ENCODE data around the gene EBF4.
"Not testable (repeated sequence)": the region's sequence is repeated elsewhere in the genome, so short reads cannot be mapped to it uniquely, and the experiment has no call there.

Gene EBF4

DNA sequence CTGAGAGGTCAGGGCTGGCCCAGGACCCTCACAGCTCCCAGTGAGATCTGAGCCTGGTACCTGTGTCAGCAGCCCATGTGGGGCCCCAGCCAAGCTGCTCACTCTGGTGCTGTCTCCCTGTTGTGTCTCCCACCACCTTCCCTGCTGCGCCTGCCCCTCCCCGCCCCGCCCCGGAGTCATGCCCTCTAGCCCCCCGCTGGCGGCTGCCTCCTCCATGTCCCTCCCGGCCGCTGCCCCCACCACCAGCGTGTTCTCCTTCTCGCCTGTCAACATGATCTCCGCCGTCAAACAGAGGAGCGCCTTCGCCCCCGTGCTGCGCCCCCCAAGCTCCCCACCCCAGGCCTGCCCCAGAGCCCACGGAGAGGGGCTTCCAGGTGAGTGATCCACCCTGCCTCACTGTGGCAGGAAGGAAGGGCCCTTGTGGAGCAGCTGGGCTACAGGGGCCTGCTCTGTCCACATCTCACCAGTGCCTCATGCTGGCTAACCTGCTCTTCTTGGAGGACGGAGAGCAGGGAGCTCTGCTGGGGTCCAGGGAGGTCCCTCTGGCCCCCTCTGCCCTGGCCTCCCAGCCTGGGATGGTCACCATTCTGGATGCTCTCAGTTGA is 63.0 kb downstream of the EBF4 start:
- no peak for DNase-seq

DNA sequence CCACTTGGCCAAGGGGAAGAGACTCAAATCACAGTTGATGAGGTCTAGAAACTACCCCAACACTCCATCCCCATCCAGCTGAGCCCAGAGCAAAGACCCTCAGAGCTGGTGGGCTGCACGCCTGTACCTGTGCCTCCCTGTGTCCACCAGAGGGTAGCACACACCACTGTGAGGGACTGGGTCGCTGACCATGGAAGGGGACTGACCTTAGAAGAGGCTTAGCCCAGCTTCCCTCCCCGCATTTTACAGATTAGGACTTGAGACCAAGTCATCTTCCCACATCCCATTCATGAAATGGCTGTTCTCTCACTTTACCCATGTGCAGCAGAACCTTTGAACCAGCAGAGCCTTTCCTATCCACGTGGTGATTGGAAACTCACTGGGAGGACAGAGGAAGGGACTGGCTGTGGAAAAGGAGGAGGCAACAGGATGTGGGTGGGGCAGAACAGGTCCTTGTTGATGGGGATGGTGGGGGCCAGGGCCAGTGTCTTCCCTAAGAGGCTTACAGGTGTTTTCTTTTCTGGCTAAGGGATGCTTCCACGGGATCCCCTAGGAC is 63.6 kb downstream of the EBF4 start:
- DNase-seq: no peak

GRCh38 chr20:2757001-2757400 is 64.4 kb downstream of the EBF4 start:
- no peak for DNase-seq

DNA sequence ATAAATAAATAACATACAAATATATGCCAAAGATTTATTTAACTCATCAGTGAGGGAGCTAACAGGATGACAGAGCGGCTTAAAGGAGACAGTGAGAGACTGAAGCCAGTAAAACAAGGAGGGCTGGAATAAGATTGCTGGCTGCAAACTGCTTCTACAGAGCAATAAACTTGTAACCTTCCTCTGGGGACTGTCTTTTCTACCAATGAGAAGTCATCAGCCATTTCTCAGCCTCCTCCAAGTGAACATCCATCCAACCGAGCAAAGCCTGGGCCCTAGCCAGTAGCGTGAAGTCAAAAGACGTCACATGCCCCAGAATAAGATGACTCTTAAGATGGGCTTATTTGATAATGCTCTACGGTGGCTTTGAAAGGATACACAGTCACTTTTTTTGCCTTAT is 65.4 kb downstream of the EBF4 start:
- DNase-seq: no peak

GRCh38 chr20:2759143-2759542 is 66.6 kb downstream of the EBF4 start:
- DNase-seq: no peak

- DNase-seq: no peak
These were observed 67.2 kb downstream of the EBF4 start for GRCh38 chr20:2759603-2760296.

DNA sequence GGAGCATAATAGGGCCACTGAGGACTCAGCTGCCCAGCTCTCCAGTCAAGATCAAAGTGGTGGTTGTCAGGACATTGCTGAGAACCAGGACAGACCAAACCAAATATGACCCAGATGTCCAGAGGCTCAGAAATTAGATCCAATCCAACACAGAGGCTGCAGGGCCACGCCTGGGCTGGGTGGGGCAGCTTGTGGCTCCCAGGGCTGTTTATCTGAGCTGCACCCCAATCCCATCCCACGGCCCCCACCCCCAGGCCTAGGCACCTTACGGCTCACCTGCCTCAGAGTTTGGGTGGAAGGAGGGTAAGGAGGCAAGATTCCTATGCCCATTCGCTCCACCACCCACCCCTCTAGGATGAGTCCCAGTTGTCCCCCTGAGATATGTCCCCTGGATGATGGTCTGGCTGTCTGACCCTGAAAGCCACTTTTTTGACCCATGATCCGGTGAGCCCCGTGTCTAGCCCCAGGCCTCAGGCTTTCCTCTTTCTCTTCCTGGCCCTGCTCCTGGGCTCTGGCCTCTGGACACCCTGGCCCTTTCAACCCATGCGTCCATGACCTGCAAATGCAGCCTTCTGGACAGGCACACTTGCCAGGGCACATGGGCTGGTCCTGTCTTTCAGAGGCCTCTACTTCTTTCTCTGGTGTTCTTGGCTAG is 67.8 kb downstream of the EBF4 start:
- no peak for DNase-seq

DNA sequence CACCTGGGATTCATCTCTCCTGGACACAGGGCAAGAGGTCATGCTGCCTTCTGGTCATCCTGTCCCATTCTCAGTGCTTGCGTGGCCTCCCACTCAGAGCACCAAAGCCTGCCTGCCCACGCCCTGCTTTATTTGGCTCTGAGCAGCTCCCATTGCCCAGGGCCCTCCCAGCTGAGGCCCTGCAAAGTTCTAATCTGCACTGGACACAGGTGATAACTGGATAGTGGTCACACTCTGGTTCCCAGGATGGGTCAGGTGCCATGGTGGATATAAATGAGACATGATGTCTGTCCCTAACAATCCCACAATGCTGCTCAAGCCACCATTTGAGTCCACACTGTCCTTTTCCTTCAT is 68.3 kb downstream of the EBF4 start:
- DNase-seq: no peak

- DNase-seq: no peak
These were observed 69.3 kb downstream of the EBF4 start for GRCh38 chr20:2761885-2762284.

DNA sequence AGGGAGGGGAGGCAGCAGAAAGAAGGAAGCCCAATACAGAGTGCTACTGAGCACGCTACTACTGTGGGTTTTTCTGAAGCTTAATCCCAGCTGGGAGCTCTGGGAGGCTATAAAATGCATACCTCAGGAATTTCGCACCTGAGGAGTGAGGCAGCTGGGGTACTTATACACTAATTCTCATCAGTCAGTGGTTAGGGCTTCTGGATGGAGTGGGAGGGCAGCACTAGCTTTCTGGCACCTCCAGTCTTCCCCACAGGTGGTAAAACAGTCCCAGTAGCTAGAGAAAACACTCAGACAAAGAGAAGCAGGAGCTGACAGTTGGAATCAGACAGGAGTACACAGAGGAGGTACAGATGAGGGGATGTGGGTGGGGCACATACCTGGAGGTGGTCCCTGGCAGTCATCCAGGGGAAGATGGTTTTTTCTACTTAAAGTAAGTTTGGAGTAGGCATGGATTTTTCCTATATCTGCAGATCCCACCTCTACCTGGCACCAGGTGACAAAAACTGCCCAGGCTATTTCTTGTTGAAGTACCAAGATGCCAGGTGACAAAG is 70.1 kb downstream of the EBF4 start:
- no peak for DNase-seq

DNA sequence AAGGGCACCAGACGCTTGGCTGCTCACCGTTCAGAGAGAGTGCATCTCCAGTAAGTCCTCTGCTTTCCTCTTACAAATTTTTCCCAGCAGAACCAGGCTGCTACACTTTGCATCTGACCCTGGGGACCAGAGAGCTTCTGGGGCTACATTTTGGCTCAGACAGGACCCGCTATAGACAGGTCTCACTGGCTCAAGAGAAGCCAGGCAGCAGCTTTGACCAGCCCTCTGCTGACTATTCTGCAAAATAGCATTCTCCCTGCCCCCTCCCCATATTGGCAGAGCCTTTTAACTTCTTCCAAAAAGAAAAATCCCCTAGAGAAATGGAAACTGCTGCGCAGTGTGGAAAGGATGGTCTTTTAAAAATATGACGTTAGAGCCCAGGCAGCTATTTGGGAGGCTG is 70.6 kb downstream of the EBF4 start:
- DNase-seq: no peak

DNA sequence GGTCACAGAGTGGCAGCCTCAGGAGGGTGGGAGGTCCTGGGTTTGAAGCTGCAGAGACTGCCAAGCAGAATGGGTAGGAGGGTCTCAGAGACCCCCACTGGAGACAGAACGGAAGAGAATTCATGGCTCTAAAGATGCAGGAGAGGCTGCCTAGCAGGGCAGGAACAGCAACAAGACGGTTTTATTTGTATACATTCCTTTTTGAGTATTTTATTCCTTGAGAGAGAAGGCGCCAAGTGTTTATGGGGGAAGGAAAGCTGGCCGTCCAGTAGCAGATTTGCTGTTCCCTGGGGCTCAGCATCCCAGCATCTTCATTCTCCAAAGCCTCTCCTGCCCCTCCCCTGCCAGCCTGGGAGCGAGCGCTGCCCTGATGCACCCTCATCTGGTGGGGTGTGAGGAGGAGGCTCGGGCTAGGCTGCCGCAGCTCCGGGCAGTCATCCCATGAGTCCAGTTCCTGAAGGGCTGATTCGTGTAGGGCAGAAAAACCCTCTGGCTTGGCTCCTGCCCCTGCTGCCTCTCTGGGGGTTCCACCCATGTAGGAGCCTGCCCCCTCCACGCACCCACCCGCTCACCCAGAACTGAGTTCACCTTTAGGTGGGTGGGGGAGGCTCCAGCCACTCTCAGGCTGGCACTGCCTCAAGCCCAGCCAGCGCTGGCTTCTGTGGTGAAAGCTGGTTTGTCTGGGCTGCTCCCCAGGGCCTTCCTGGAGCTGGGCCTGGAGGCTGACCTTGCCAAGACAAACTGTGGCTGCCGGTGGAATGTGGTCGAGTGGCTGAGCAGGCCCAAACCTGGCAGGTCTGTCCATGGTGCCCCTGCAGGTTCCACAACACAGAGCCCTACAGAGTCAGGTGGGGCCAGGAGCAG is 75.4 kb downstream of the EBF4 start:
- peak in 1 of 51 donors; percentile 9 for DNase-seq

GRCh38 chr20:2768632-2769015 is 76.0 kb downstream of the EBF4 start:
- DNase-seq: no peak

- not testable (repeated sequence) for DNase-seq
These were observed 77.5 kb downstream of the EBF4 start for GRCh38 chr20:2770091-2770490.

DNA sequence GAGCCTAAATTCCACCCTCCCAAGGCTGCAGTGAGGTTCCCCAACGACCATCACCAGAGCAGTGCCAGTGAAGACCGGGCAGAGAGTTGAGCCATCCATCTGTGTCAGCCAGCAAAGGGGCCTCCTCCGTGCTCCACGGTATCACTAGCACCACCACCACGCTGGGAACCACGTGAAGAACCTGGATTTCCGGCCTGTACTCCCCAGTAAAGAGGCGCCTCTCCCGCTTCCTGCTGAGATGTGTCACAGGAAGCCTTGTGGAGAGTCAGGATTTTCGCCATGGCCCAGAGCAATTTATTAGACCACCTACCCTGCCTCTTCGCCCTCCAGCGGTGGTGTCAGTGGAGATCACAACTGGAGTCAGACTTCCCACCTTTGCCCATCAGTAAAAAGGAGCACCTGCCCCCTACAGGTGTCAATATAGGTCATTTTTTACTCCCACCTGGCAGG is 79.1 kb downstream of the EBF4 start:
- no peak for DNase-seq

DNA sequence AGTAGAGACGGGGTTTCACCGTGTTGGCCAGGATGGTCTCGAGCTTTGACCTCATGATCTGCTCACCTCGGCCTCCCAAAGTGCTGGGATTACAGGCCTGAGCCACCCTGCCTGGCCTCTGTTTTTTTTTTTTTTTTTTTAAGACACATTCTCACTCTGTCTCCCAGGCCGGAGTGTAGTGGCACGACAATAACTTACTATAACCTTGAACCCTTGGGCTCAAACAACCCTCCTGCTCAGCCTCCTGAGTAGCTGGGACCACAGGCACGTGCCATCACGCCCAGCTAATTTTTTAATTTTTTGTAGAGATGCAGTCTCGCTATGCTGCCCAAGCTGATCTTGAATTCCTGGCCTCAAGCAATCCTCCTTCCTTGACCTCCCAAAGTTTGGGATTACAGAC is 81.2 kb downstream of the EBF4 start:
- no peak for DNase-seq

DNA sequence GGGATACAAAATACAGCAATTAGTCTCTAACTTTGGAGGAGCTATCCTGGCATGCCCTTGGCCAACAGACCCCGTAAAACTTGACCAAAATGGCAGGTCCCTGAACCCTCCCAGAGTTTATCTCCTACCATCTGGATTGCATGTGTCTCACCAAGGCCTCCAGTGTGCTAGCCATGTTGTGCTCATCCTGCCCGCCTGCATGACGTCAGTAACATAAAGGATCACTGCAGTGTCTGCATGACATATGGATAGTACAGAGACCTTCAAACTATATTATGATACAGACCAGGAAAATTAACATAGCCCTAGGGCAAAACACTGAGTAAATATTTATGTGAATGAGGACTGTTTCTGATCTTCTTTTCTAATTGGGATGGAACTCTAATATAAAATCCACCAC is 82.6 kb downstream of the EBF4 start:
- DNase-seq: no peak

DNA sequence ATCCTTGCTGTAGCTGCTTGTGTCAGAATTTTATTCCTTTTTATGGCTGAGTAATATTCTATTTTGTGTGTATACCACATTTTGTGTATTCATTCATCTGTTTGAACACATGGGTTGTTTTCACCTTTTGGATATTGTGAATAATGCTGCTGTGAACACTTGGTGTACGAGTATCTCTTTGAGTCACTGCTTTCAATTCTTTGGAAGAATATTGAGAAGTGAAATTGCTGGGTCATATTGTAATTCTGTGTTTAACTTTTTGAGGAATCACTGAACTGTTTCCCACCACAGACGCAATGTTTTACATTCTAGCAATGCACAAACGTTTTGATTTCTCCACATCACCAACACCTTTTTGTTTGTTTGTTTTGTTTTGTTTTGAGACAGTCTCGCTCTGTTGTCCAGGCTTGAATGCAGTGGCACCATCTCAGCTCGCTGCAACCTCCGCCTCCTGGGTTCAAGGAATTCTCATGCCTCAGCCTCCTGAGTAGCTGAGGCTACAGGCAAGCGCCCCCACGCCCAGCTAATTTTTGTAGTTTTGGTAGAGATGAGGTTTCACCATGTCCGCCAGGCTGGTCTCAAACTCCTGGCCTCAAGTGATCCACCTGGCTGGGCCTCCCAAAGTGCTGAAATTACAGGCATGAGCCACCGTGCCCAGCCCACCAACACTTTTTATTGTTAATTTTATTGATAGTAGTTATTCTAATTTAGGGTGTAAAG is 86.2 kb downstream of the EBF4 start:
- DNase-seq: no peak

- DNase-seq: no peak
These were observed 88.4 kb downstream of the EBF4 start for GRCh38 chr20:2780948-2781347.

DNA sequence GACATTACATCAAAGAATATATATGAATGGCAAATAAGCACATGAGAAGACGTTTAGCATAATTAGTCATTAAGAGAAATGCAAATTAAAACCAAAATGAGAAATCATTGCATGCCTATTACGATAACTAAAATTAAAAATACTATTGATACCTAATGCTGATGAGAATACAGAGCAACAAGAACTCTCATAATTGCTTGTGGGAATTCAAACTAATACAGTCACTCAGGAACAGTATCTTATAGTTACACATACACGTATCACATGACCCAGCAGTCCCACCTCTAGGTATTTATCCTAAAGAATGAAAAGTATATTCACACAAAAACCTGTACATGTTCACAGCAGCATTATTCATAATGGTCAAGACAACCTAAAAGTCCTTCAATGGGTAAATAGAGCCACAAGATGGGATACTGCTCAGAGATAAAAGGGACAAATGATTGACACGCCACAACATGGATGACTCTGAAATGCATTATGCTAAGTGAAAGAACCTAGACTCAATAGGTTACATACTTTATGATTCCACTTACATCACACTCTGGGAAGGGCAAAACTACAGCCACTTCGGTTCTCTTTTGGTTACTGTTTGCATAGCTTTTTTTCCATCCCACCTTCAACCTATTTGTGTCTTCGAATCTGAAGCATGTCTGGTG is 91.5 kb downstream of the EBF4 start:
- no peak for DNase-seq

Measured in hypothalamus (tissue), 51 donors.